H1 (cell line): Measurements from ENCODE around the gene MYORG. TPM values are rescaled to one million over a fixed set of nuclear protein-coding genes. Genes with fewer than 3 reads are reported as not detected.

Source experiments
- CTCF ChIA-PET: fragments of 300-600 bp; sonication (Branson Sonifier 250); formaldehyde crosslinking; loops from one replicate; lab custom pipeline; 2021; ENCODE audit not compliant: partially characterized antibody; lab: Charles Lee
- POLR2A ChIA-PET: fragments of 300-600 bp; sonication (Branson Sonifier 250); formaldehyde crosslinking; loops from one replicate; lab custom pipeline; 2021; ENCODE audit warnings: inconsistent platforms; ENCODE audit not compliant: partially characterized antibody; lab: Charles Lee
- DNase-seq, 2 experiments: peaks; one replicate each; pipeline versions ENCODE4 v3.0.0 to v3.0.0-alpha.2; 2010 to 2022; ENCODE audit warnings: low spot score in 2 of 2, low read depth in 1 of 2, mixed read lengths in 1 of 2
- FAIRE-seq: peaks from 2 replicates; lab custom pipeline; 2011; peaks lifted over from hg19 to GRCh38; lab: Jason Lieb, UNC
- H2AFZ ChIP-seq: 2 replicates; pipeline ENCODE4 v1.8.1; 2012; ENCODE audit warnings: low read length, inconsistent platforms
- H2AK5ac ChIP-seq: 2 replicates; pipeline ENCODE4 v1.6.1; 2013; ENCODE audit warnings: low read depth, low read length
- H2BK120ac ChIP-seq: replicated peaks from 2 replicates; pipeline ENCODE3; 2013; ENCODE audit warnings: low read depth, low read length, inconsistent platforms
- H2BK12ac ChIP-seq: 2 replicates; pipeline ENCODE4 v1.6.1; 2013; ENCODE audit warnings: low read depth, low read length
- H2BK15ac ChIP-seq: 2 replicates; pipeline ENCODE4 v1.6.1; 2013; ENCODE audit warnings: low read length
- H2BK20ac ChIP-seq: 2 replicates; pipeline ENCODE4 v1.6.1; 2013; ENCODE audit warnings: low read length
- H2BK5ac ChIP-seq: 2 replicates; pipeline ENCODE4 v1.6.1; 2013; ENCODE audit warnings: low read depth, low read length
- H3K14ac ChIP-seq: 2 replicates; pipeline ENCODE4 v1.6.1; 2013; ENCODE audit warnings: inconsistent platforms; ENCODE audit not compliant: insufficient read length
- H3K18ac ChIP-seq: 2 replicates; pipeline ENCODE4 v1.6.1; 2013; ENCODE audit warnings: low read length; ENCODE audit errors: extremely low read depth
- H3K23ac ChIP-seq: 2 replicates; pipeline ENCODE4 v1.6.1; 2013; ENCODE audit warnings: inconsistent platforms; ENCODE audit not compliant: insufficient read length
- H3K23me2 ChIP-seq: 2 replicates; pipeline ENCODE4 v1.6.1; 2013; ENCODE audit warnings: low read depth, low read length
- H3K27ac ChIP-seq: 2 replicates; pipeline ENCODE4 v1.6.1; 2011; ENCODE audit warnings: low read depth, low read length, inconsistent platforms
- H3K27me3 ChIP-seq, 4 experiments: replicated peaks in 1 of 4; 1 replicate in 1 of 4; 2 replicates in 3 of 4; pipeline versions ENCODE4 v1.6.1 to v1.8.1; 2011 to 2013; ENCODE audit warnings: low read length in 3 of 4, mild to moderate bottlenecking in 3 of 4, inconsistent platforms in 2 of 4, mixed read lengths in 2 of 4, moderate library complexity in 1 of 4; ENCODE audit not compliant: control insufficient read depth in 3 of 4, insufficient read depth in 3 of 4; ENCODE audit errors: extremely low read depth in 1 of 4
- H3K36me3 ChIP-seq, 4 experiments: 2 replicates each; pipeline versions ENCODE4 v1.6.1 to v1.8.1; 2011 to 2013; ENCODE audit warnings: mild to moderate bottlenecking in 4 of 4, low read length in 3 of 4, moderate library complexity in 2 of 4, control low read depth in 1 of 4, inconsistent platforms in 1 of 4; ENCODE audit not compliant: insufficient read depth in 4 of 4, control insufficient read depth in 2 of 4
- H3K4ac ChIP-seq: replicated peaks from 2 replicates; pipeline ENCODE3; 2013; ENCODE audit warnings: low read length, low read depth, mixed read lengths, inconsistent platforms; ENCODE audit not compliant: insufficient read length
- H3K4me1 ChIP-seq, 4 experiments: replicated peaks in 1 of 4; 1 replicate in 1 of 4; 2 replicates in 3 of 4; pipeline versions ENCODE4 v1.6.1 to v1.8.1; 2011 to 2013; ENCODE audit warnings: low read length in 3 of 4, inconsistent platforms in 2 of 4, mixed read lengths in 1 of 4; ENCODE audit not compliant: insufficient read depth in 4 of 4, control insufficient read depth in 3 of 4
- H3K4me2 ChIP-seq, 2 experiments: 2 replicates each; pipeline versions ENCODE4 v1.6.1 to v1.8.1; 2011 to 2013; ENCODE audit warnings: low read depth in 2 of 2, low read length in 2 of 2, control low read depth in 1 of 2, inconsistent platforms in 1 of 2, mild to moderate bottlenecking in 1 of 2; ENCODE audit not compliant: insufficient read depth in 1 of 2
- H3K4me3 ChIP-seq, 4 experiments: fragments of 200-600, 300-600 bp in 1 of 4; sonication (generic), shearing (Covaris generic), sonication (Bioruptor Twin) in 1 of 4; 2 replicates each; pipeline versions ENCODE4 v1.5.1 to v1.8.1; 2011 to 2016; ENCODE audit warnings: low read length in 4 of 4, low read depth in 3 of 4, control low read depth in 2 of 4, inconsistent platforms in 2 of 4, mild to moderate bottlenecking in 2 of 4, mixed read lengths in 1 of 4, moderate library complexity in 1 of 4; ENCODE audit not compliant: insufficient read depth in 2 of 4; ENCODE audit errors: extremely low read depth in 1 of 4
- H3K56ac ChIP-seq: replicated peaks from 2 replicates; pipeline ENCODE3; 2013; ENCODE audit warnings: low read depth, mild to moderate bottlenecking, mixed read lengths, low read length, inconsistent platforms; ENCODE audit not compliant: insufficient read length
- H3K79me1 ChIP-seq: 2 replicates; pipeline ENCODE4 v1.6.1; 2013; ENCODE audit warnings: low read depth, low read length, control low read depth
- H3K79me2 ChIP-seq, 2 experiments: 2 replicates each; pipeline versions ENCODE4 v1.6.1 to v1.8.1; 2012 to 2013; ENCODE audit warnings: low read length in 2 of 2, mild to moderate bottlenecking in 2 of 2, inconsistent platforms in 1 of 2; ENCODE audit not compliant: insufficient read depth in 2 of 2, control insufficient read depth in 1 of 2
- H3K9ac ChIP-seq, 4 experiments: replicated peaks in 1 of 4; 1 replicate in 1 of 4; 2 replicates in 3 of 4; pipeline versions ENCODE4 v1.6.1 to v1.8.1; 2011 to 2013; ENCODE audit warnings: low read depth in 3 of 4, low read length in 3 of 4, control low read depth in 2 of 4, mild to moderate bottlenecking in 2 of 4, moderate library complexity in 2 of 4, inconsistent platforms in 1 of 4; ENCODE audit errors: extremely low read depth in 1 of 4
- H3K9me3 ChIP-seq, 2 experiments: 2 replicates each; pipeline versions ENCODE4 v1.6.1 to v1.8.1; 2012 to 2013; ENCODE audit warnings: mild to moderate bottlenecking in 2 of 2, moderate library complexity in 2 of 2, control low read depth in 1 of 2, inconsistent platforms in 1 of 2, low read depth in 1 of 2, low read length in 1 of 2, mixed read lengths in 1 of 2; ENCODE audit not compliant: insufficient read depth in 2 of 2
- H4K20me1 ChIP-seq, 2 experiments: replicated peaks in 1 of 2; 2 replicates each; pipeline versions ENCODE3 to v1.8.1; 2011 to 2013; ENCODE audit warnings: inconsistent platforms in 2 of 2, low read length in 2 of 2, mild to moderate bottlenecking in 1 of 2; ENCODE audit not compliant: insufficient read depth in 2 of 2, control insufficient read depth in 1 of 2
- H4K5ac ChIP-seq: 2 replicates; pipeline ENCODE4 v1.6.1; 2013; ENCODE audit warnings: low read length, low read depth, mixed read lengths, inconsistent platforms; ENCODE audit not compliant: insufficient read length
- H4K8ac ChIP-seq: 2 replicates; pipeline ENCODE4 v1.8.0; 2013; ENCODE audit warnings: mild to moderate bottlenecking, moderate library complexity, low read length, inconsistent platforms; ENCODE audit not compliant: insufficient read depth; ENCODE audit errors: extremely low read depth
- H4K91ac ChIP-seq: replicated peaks from 2 replicates; pipeline ENCODE3; 2013; ENCODE audit warnings: low read length, mixed read lengths, inconsistent platforms; ENCODE audit not compliant: insufficient read length
- CBX5 ChIP-seq: fragments of 300-800, 300-1000 bp; sonication (generic); IDR thresholded peaks from 2 replicates; pipeline ENCODE4 v1.7.1; 2016; ENCODE audit warnings: antibody characterized with exemption, low read length, low read depth
- CTCF ChIP-seq, 3 experiments: IDR thresholded peaks; 1 replicate in 2 of 3; 2 replicates in 1 of 3; pipeline versions ENCODE4 v1.5.1 to v1.6.1; 2011; ENCODE audit warnings: low read length in 3 of 3, mild to moderate bottlenecking in 3 of 3, inconsistent platforms in 2 of 3, low read depth in 1 of 3, moderate library complexity in 1 of 3; ENCODE audit not compliant: insufficient read depth in 1 of 3; ENCODE audit errors: control extremely low read depth in 1 of 3
- RAD21 ChIP-seq, 2 experiments: IDR thresholded peaks in 1 of 2; conservative IDR thresholded peaks in 1 of 2; 2 replicates each; pipeline ENCODE4 v1.6.1; 2011; ENCODE audit warnings: low read depth in 2 of 2, low read length in 2 of 2, improper control_type of control experiment in 1 of 2, inconsistent platforms in 1 of 2, mild to moderate bottlenecking in 1 of 2, moderate library complexity in 1 of 2
- WGBS, 2 experiments: shearing (Covaris generic) in 1 of 2; methylation state at CpG; one replicate each; pipeline versions ENCODE4 v1.1.6 to v1.1.7; 2013 to 2015; ENCODE audit warnings: low lambda C conversion rate in 2 of 2, mixed read lengths in 2 of 2, inconsistent platforms in 1 of 2, low coverage in 1 of 2, missing lambda C conversion rate in 1 of 2; ENCODE audit not compliant: insufficient replicate concordance in 2 of 2, insufficient coverage in 1 of 2, insufficient read length in 1 of 2; ENCODE audit errors: extremely low coverage in 1 of 2, missing lambda C conversion rate in 1 of 2; 5-methylcytosine and 5-hydroxymethylcytosine counted together
- polyA plus RNA-seq, 7 experiments: library from polyadenylated mRNA; depleted of rRNA in 3 of 7; stranded (reverse) in 5 of 7; unstranded in 2 of 7; fragments of >200 nt in 5 of 7; fragments of 200-250 nt in 2 of 7; gene quantifications; 1 replicate in 5 of 7; 2 replicates in 1 of 7; 4 replicates in 1 of 7; pipeline versions ENCODE4 v1.2.1 to v1.2.3, GENCODE V29; 2011 to 2013; ENCODE audit warnings: missing spikeins in 2 of 7, mixed read lengths in 2 of 7
- total RNA-seq: library from RNA; stranded (reverse); fragmentation: NEBNext Ultra II Directional; extraction: Animal tissue kit (Norgen Biotek cat#: 25700); gene quantifications from 2 replicates; pipeline ENCODE4 v1.2.1, GENCODE V29; 2021

MYORG gene
- total and polyA plus RNA-seq, 2 of the 8 experiments (the other 6 are each of a cell fraction or from before 2014, with no cell fraction given): 1.2 to 5.9 TPM

DNA sequence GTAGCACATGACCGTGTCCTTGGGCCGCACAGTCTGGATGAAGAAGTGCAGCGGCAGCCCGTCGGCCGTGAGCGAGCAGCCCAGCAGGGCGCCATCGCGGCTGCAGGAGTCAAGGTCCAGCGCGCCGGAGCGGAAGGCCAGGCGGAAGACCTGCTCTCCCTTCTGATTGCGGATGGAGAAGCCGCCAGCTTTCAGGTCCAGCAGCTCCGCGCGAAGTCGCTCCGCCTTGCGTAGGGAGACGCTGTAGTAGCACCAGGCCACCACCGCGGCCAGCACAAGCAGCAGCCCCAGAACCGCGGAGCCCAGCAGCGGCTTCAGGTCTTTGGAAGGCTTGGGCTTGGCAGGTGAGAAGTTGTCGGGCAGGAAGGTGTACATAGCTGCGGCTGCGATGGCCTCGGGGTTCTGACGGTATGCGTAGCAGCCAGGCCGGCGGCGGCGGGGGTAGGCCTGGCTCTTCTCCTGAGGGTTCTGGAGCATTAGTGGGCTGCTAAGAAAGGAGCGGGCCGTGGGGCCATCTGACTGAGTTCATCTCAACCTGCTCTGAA is 4.2 kb downstream of the MYORG start:
- no peak overlapping the region for H3K4me2 ChIP-seq
- H3K18ac ChIP-seq: no peak overlapping the region
- no peak for FAIRE-seq
- H2BK15ac ChIP-seq: no peak overlapping the region
- no peaks in the 10 kb centered on the region; the same call in 1 of the 2 replicates for H3K79me1 ChIP-seq
- no peak overlapping the region for H3K4me3 ChIP-seq
- peaks cover 0 to 6% of the 10 kb centered on the region in 2 experiments; a peak in 2 of 4 replicates for H3K9me3 ChIP-seq
- POLR2A ChIA-PET: interaction anchor here (0.6 to 3.4 kb wide), 4 partner anchors 9 to 129 kb away, joined by 3 to 18 read pairs (median 3); no protein-coding TSS in a partner anchor
- peak overlapping the region; percentile 80 for H4K8ac ChIP-seq
- H2BK120ac ChIP-seq: no peak overlapping the region
- no peak overlapping the region for H4K91ac ChIP-seq
- no peak overlapping the region for H4K5ac ChIP-seq
- no peak overlapping the region for H2BK12ac ChIP-seq
- no peak overlapping the region for H2BK20ac ChIP-seq
- H3K4me1 ChIP-seq: peaks cover 3 to 4% (median 3%) of the 10 kb centered on the region in 4 experiments; a peak in 6 of 7 replicates
- H3K14ac ChIP-seq: no peak overlapping the region
- H3K56ac ChIP-seq: no peak overlapping the region
- peaks cover 0 to 9% (median 0%) of the 10 kb centered on the region in 4 experiments; a peak in 1 of 8 replicates for H3K36me3 ChIP-seq
- 94% methylated on average over 33 of the region's 41 CpGs; no CpG with 5 or more reads in 1 of the 2 experiments for WGBS, 2 experiments
- no peak overlapping the region for H3K4ac ChIP-seq
- no peak overlapping the region for H3K9ac ChIP-seq
- TF ChIP-seq CBX5 (no peak), CTCF (IDR thresholded peaks at IDR 0.05; ENCODE audit: control extremely low read depth in 1 of 3, insufficient read depth in 1 of 3, low read depth in 1 of 3, low read length in 3 of 3) (peak in 1 of 3 experiments; percentile 26; a peak in 1 of 4 replicates), RAD21 (IDR thresholded peaks at IDR 0.05 in 1 of 2, conservative IDR thresholded peaks at IDR 0.05 in 1 of 2; ENCODE audit: low read depth in 2 of 2, low read length in 2 of 2) (peak in 1 of 2 experiments; percentile 30; a peak in 1 of 4 replicates)
- DNase-seq: peak in 1 of 2 experiments; percentile 50
- peaks cover 13% of the 10 kb centered on the region for H3K23me2 ChIP-seq
- H3K79me2 ChIP-seq: no peaks in the 10 kb centered on the region
- no peak overlapping the region for H2BK5ac ChIP-seq
- H3K27ac ChIP-seq: no peak overlapping the region
- H2AK5ac ChIP-seq: no peak overlapping the region
- peaks cover 0 to 6% (median 3%) of the 10 kb centered on the region in 4 experiments; a peak in 3 of 7 replicates for H3K27me3 ChIP-seq
- no peak overlapping the region for H2AFZ ChIP-seq
- CTCF ChIA-PET: interaction anchor here (0.7 to 19.4 kb wide), 7 partner anchors 10 to 119 kb away, joined by 3 to 350 read pairs (median 6); no protein-coding TSS in a partner anchor
- no peak overlapping the region for H3K23ac ChIP-seq
- peaks cover 0 to 4% of the 10 kb centered on the region in 2 experiments for H4K20me1 ChIP-seq
